NCI-H146 treated with DMSO at 0.1 percent for 48 hours (cell line): ENCODE measurements around the gene IRF6.

Source experiments
- DNase-seq: peaks from one replicate; lab custom pipeline; 2025; ENCODE audit not compliant: unreplicated experiment; lab: John Stamatoyannopoulos, UW

Gene IRF6

DNA sequence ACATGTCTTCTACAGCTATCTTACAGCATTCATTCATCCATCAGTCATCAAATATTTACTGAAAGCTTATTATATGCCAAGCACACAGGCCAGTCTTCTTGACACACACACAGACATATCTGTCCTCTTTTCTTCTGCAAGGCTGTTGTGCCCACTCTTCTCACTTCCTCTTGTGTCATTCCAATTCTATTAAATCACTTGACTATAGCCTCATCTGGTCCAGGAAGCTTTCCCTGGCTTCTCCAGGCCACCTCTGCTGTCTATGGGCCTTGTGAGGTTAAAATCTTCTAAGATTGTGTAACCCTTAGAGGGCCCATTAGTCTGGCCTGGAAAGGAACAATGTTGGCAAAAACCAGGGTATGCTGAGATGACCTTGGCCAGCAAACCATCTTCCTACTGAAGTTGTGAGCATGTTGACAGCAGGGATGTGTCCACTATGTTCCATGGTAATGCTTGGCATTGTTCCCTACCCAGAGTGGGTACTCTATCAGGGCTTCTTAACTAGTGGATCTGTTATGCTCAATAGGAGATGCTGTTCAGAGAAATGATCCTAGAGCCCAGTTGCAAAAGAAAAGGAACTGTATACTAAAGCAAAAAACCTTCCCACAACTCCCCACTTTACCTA, 44.8 kb downstream of the IRF6 start:
- DNase-seq = no peak

DNA sequence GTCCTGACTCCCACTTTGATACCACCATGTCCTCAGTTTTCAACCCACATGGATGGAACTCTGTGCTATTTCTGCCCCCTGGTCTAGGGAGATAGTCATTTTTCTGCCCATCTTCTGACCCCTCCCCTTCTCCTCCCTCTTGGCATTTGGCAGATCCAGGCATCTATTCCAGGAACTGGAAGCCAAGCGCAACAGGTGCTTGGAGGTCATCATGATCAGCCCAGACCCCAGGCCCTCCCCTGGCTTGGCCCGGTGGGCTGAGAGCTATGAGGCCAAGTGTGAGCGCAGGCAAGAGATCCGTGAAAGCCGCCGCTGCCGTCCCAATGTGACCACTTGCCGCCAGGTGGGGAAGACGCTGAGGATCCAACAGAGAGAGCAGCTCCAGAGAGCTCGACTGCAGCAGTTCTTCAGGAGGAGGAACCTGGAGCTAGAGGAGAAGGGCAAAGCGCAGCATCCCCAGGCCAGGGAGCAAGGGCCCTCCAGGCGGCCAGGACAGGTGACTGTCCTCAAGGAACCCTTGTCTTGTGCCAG, 46.0 kb downstream of the IRF6 start:
- no peak for DNase-seq

DNA sequence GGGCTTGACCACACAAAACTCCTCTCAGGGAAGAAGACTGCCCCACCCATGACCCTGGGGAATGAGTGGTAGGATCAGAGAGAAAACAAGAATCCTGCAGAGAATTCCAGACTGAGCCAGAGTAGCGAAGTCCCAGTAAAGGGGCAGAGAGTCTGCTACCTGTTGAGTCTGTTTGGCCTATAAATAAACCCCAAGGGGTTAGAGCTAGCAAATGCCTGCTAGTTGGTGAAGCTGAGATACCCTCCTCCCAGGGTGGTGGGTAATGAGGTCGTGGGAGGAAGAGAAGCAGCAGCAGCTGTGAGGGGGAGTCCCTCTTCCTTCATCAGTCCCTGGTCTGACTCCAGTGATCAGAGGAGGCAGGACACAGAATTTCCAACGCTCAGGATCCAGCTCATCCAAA, 47.5 kb downstream of the IRF6 start:
- no peak for DNase-seq

DNA sequence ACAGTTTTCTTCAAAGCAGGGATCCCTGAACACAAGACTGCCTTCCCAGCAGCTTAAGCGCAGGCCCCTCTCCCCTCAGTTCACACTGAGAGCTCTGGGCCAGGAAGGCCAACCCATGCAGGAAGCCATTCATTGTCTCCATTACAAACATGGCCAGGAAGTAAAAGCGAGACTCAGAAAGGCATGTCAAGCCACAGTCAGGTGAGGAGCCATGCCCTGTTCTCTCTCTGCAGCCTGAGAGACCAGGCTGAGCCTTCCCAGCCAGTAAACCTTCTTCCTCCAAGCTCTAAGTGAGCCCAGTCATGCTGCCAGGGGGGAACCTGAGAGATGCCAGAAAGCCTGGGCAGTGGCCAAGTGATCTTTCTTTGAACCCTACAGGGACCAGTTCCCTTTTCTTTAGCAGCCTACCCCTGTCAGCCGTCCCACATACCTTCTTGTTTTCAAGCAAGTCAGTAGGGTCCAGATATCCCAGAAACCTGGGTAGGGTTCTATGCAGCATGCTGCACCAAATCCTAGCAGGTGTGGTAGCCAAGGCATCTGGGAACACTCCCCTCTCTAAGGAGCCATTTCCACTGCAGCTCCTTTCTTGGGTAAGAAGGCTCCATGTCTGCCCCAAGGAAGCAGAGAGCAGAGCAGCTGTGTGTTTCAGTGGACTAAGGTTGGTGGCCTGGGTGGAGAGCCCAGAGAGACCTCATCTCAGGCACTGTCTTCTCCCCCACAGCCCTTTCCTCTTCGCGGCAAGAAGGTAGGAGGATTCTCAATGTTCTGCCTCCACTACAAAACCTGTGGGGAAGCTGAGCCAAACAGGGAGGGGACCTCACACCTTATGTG, 49.1 kb downstream of the IRF6 start:
- no peak for DNase-seq

DNA sequence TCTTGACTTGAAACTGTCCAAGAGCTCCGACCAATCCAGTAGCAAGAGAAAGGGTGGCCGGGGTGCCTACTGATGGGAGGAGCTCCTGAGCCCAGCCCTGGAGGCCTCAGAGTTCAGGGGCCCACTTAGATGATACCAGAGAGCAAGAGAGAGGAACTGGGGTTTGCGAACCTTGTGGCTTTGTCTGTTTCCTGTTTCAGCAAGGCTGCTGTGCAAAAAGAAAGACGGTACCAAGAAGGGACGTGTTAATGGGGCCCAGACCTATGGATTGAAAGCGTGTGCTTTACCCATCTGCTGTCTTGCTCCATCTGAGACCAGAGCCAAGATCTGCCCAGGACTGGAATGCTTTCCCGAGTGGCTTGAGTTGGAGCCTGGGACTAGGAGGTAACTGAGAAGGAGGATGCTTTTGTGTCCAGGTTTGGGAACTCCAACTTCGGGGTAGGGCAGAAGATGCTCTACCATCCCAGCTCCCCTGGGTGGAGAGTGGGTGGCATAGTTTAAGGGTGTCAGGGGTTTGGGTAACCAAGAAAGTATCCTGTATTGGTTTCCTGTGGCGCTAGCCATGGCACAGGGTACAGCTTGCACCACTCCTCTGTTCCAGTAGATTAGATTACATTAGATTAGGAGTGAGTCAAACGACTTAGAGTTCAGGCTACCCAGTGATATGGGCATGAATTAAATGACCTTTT, 49.9 kb downstream of the IRF6 start, which contains the start of gene TRAF3IP3:
Gene TRAF3IP3 (plus strand): TSS at position 128 of the 689 bp plus-strand sequence. CDS start 3,987 bp downstream, outside the sequence.
- no peak for DNase-seq

DNA sequence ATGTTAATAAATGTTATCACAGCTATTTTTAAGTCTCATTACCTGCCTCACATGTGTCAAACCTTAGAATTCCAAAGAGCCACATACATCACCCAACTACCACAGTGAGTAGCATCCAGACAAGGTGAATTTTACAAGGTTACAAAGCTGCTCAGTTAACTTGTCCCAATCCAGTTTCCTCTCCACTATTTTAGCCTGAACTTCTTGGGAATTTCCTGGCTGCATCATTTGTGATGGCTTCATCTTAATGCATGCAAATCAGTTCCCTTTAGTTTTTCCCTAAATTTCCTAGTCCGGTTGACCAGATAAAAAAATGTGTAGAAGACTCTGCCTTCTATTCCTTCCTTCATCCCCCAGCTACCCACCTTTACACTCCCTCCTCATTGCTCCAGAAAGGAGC, 50.7 kb downstream of the IRF6 start:
- DNase-seq = no peak

DNA sequence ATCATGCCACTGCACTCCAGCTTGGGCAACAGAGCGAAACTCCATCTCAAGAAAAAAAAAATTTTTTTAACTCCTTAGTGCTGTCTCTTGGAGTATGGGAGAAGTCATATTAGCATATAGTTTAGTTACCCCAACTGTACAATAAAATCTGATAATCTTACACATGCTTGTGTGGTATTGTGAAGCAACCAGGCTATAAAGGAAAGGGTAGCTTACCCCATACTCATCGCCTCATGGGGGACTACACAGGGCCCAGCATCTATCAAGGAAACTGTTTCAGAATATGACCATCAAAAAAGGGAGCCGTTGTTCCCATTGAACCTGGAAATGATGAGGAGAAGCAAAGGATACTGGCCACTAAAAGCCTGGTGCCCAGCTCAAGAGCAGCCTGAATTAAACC, 53.1 kb downstream of the IRF6 start:
- DNase-seq = no peak

DNA sequence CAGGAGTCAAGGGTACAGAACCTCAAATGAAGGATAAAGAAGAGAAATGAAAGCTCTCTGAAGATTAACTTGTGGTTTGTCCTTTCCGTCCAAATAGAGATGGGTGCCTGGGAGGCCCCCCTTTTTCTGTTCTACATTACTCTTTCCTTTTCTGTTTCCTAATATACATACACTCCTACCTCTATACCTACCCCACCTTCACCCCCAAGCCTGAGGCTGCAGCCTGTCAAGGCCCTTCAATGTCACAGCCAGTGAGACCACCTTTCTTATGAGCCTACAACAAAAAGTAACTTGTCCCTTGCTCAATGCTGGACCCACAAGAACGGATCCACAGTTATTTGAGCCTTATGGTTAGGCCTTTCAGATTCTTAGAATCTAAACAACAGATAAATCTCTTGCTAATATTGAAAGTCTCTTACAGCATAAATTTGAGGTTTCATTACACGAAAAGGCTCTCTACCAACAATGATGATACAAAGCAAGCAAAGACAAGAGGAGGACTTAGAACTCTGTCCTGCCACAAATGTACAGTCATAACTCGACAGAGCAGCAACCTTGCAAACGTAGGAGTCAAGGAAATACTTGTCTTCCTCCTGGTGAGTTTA, 54.2 kb downstream of the IRF6 start:
- DNase-seq = no peak

DNA sequence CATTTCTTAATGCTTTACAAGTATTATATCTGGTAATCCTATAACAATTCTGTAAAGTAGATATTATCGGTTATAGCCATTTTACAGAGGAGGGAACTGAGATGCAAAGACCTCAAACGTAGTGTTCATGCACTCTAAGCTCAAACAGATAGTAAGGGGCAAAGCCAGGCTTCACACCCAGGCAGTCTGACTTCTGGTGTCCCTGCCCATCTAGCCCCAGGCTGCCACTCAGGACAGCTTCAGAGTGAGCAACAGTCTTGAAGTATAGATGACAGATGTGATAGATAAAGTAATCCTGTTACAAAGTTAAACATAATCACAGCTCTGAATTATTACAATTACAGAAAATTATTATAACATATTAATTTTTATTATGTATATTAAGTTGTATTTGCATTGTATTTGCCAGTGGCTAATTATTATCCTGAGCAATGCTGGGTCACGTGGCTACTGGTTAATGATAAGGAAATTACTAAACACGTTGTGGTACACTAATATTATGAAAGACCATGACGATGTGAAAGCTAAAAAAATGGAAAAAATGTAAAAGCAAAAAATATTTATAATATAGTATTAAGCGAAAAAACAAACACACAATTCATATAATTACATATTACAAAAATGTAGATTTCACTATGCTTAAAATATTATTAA, 56.1 kb downstream of the IRF6 start:
- no peak for DNase-seq

DNA sequence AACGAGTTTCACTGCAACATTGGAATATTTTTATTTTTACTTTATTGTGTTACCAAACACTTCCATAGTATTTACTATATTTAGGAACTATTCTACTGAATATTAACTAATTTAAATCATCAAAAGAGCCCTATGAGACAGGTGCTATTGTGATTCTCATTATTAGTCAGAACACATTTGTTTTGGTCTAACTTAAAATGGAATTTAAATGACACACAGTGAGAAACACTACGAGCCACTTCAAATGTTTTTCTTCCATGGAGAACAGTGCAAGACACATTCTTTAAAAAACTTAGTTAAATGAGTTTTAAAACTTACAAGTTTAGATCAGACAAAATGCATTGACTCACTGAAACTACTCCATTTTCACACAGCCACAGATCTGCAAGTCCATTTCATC, 56.7 kb downstream of the IRF6 start:
- no peak for DNase-seq

DNA sequence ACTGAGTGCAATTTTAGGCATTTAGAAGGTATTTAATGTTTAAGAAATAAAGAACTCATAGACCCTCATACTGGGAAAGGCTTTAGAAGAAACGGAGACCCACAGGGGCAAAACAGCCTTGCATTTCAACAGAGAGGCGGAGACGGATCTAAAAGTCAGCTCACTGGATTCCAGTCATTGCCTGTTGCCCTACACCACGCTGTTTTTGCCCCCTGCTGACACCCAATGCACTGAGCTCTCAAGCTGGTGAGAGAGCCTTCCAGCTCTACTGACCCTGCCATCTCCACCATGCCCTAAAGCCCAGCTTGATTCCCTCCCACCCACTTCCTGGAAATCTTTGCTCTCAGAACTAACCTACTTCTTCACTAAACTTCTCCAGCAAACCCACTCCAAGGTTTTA, 57.3 kb downstream of the IRF6 start:
- no peak for DNase-seq

DNA sequence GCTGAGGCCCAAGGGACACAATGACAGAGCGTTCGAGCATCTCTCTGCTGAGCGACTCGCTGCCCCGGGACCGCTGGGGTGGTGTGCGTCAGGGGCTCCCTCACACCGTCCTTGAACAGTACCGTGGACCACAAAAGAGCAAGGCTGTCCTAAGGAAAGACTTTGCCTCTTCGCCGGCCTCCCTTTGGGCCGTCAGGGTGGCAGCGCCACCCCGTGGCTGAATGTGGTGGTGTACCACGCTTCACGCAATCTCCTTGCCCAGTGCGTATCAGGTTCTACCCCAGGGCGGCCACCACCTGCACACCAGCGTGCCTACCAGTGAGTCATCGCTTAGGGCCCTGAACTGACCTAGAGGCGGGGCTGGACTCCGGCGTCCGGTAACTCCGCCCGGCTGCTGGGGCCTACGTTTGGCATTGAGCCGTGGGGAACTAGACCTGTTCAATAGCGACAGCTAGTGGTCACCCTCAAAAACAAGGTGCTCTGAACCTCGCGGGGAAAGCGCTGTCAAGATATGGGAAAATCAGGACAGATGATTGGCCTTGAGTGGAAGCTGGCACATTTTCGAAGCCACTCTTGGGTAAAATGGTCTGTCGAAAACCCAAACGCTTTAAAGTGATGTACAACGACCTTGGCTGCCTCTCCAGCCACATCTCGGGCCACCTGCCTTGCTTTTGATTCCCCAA, 58.2 kb downstream of the IRF6 start:
- DNase-seq = no peak

DNA sequence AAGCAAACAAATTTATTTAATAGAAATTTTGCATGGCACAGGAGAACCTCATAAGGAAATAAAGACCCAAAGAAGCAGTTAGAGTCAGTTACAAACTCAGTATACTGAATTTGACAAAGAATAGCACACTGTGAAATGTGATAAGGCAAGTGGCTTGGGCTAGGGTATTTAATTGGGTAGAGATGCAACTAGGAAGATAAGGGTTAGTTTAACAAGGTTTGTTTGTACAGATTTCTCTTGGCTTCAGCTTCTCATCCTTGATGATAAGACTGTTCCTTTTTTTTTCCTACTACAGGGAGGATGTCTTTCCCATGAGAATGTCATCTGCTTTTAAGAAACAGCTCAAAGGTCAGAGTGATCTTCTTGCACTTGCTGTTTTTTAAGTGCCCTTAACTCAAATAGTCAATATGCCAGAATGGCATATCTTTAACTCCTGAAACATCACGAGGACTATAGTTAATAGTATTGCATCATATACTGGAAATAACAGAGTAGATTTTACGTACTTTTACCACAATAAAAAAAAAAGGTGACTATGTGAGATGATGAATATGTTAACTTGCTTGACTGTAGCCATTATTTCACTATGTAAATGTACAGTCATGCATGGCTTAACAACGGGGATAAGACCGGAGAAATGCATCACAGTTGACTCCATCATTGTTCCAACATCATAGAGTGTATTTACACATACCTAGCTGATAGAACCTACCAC, 59.3 kb downstream of the IRF6 start:
- DNase-seq = no peak

DNA sequence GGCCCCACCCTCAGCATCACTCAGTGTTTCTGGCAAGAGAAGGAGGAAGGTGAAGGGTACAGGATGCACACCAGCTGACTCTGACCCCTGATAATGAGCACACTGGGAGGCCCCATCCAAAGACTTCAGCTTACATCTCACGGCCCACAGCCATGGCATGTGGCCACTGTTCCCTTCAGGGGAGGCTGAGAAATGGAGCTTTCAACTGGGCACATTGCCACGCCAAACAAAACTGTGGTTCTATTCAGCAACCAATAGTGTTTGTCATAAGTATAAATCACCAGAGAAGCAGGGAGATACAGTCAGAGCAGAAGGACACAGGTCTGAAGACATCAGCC, 62.8 kb downstream of the IRF6 start:
- DNase-seq = no peak

DNA sequence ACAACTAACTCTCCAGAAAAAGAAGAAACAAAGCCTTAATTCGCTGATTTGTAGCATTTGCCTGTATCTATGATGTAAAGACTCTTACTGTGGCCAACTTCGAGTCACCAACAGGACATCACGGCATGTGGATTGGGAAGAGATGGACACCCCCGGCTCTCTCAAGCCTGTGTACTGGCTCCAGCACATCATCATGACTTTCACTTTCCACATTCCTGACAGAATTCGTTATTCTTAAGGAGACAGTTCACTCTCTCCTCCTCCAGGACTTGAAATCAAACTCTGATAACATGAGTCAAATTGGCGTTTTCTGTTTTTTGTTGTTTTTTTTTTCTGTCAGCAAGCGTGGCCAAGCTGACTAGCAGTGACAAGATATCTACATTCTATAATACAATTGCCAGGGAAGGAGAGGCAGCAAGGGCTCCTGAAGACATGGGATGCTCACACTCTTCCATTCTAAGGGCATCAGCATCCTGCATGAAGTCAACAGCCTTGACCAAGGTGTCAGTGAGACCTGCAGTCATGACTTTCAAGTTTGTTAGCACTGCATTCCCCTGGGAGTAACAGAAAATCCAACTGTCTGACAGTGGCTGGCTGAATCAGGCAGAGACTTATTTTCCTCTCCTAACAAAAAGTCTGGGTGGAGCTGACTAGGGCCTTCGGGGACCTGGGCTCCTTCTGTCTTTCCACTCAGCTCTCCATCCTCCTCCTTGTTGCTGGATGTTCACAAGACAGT, 63.4 kb downstream of the IRF6 start:
- no peak for DNase-seq

DNA sequence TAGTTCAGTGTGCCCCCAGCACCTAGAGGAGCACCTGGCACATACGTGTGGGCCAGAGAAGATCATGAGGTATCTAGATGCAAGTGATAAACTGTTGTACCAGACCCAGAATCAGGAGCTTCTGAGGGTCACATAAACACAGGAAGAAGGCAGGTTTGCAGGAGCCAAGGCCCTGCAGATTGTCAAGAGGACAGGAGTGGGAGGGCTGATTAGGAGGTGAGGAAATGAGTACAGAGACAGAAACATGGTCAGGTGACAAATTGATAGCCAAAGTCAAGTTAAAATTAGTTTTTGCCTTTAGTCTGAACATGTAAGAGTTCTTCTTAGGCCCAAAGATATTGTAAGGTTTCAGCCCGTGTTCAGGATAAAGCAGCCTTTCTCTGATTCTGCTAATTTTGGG, 64.1 kb downstream of the IRF6 start:
- DNase-seq = no peak

DNA sequence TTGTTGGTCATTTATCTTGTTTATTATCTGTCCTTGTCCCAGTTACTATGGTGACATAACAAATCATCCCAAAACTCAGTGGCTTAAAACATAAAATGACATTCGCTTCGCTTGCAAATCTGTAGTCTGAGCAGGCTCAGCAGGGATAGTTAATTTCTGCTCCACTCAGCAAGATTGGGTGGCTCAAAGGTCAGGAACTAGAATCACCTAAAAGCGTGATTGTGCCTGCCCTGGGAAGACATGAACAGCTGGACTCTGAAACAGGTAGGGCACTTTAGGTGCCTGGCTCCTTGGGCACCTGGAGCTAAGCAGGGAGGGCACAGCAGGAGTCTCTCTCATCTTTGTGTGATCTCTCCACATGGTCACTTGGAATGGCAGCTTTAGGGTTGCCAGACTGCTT, 64.7 kb downstream of the IRF6 start:
- DNase-seq = no peak

DNA sequence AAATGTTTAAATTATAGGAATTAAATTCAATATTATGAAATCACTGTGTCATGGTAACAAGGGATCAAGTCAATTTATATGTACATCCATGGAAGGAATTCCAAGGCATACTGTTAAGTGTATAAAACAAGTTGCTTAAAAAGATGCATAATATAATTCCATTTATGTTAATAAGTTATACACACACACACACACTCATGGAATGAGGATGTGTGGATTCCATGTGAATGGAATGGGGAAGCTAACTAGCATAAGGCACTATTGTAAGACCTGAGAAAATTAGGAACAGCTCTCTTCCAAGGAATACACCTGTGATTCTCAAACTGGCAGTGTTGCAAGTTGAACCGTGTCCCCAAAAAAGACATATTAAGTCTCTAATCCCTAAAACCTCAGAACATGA, 67.7 kb downstream of the IRF6 start:
- no peak for DNase-seq

DNA sequence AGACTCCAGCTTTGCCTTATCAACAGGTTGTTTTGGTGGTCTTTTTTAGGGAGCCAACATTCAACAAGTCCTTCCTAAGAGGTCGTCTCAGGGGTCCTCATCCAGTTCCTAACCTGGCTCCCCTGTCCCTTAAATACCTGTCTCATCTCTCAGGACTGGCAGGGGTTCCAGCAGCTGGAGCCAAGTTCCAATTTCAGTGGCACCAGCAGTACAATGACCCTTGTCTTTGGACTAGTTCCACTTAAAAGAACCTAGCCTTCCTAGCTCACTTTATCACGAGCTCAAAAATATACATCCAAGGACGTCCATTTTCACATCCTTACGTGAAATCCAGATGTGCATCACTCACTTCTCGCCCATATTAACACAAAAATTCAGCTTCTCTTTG, 68.8 kb downstream of the IRF6 start:
- no peak for DNase-seq
